ENCODE results near the gene FBXW7. TPM values are rescaled to one million over a fixed set of nuclear protein-coding genes. Genes with fewer than 3 reads are reported as not detected.

Gene FBXW7
- total and polyA plus RNA-seq, 2 of the 8 experiments (the other 6 are each of a cell fraction or from before 2014, with no cell fraction given) = 6.0 to 26.7 TPM

DNA sequence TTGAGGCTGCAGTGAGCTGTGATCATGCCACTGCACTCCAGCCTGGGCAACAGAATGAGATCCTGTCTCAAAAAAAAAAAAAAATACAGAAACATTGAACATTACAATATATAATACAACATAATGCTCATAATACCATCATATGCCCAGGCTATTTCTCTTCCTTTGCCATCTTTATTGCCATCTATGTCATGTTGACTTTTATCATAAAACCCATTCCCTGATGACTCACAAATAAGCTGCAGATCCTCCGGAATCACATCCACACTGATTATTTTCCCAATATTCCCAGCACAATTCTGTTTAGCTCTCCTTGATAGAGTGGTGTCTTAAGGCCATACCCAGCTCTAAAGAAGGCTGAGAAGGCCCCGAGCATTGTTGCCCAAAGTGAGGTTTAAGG, 9.2 kb upstream of the FBXW7 start:
- no peak for FAIRE-seq
- H3K23ac ChIP-seq (ENCODE audit: insufficient read length) = no peak overlapping the region
- H3K4me3 ChIP-seq (ENCODE audit: extremely low read depth in 1 of 4, insufficient read depth in 2 of 4, low read depth in 3 of 4, low read length in 4 of 4) = no peak overlapping the region
- no peak overlapping the region for H2BK5ac ChIP-seq (ENCODE audit: low read depth, low read length)
- H3K56ac ChIP-seq (replicated peaks; ENCODE audit: insufficient read length, low read depth, low read length) = no peak overlapping the region
- no peak overlapping the region for H4K5ac ChIP-seq (ENCODE audit: insufficient read length, low read depth, low read length)
- no peak for DNase-seq (ENCODE audit: low read depth in 1 of 2, low spot score in 2 of 2)
- no peaks in the 10 kb centered on the region for H3K9me3 ChIP-seq (ENCODE audit: insufficient read depth in 2 of 2, low read depth in 1 of 2, low read length in 1 of 2)
- H2BK12ac ChIP-seq (ENCODE audit: low read depth, low read length) = no peak overlapping the region
- no peak overlapping the region for H3K27ac ChIP-seq (ENCODE audit: low read depth, low read length)
- H2AK5ac ChIP-seq (ENCODE audit: low read depth, low read length) = no peak overlapping the region
- H4K20me1 ChIP-seq (replicated peaks in 1 of 2; ENCODE audit: control insufficient read depth in 1 of 2, insufficient read depth in 2 of 2, low read length in 2 of 2) = peaks cover 0 to 2% of the 10 kb centered on the region in 2 experiments
- POLR2A ChIA-PET (ENCODE audit: partially characterized antibody) = no interaction called here
- CTCF ChIA-PET (ENCODE audit: partially characterized antibody) = interaction anchor here (1.0 kb wide), 1 partner anchor 34 kb away, joined by 3 read pairs; no protein-coding TSS in a partner anchor
- H3K79me2 ChIP-seq (ENCODE audit: control insufficient read depth in 1 of 2, insufficient read depth in 2 of 2, low read length in 2 of 2) = no peaks in the 10 kb centered on the region
- H3K36me3 ChIP-seq (ENCODE audit: control insufficient read depth in 2 of 4, insufficient read depth in 4 of 4, low read length in 3 of 4) = no peaks in the 10 kb centered on the region
- H3K4me1 ChIP-seq (replicated peaks in 1 of 4; ENCODE audit: control insufficient read depth in 3 of 4, insufficient read depth in 4 of 4, low read length in 3 of 4) = peaks cover 0 to 7% (median 3%) of the 10 kb centered on the region in 4 experiments; a peak in 4 of 7 replicates
- no peaks in the 10 kb centered on the region for H3K23me2 ChIP-seq (ENCODE audit: low read depth, low read length)
- H3K4me2 ChIP-seq (ENCODE audit: insufficient read depth in 1 of 2, low read depth in 2 of 2, low read length in 2 of 2) = no peak overlapping the region
- no peak overlapping the region for H3K14ac ChIP-seq (ENCODE audit: insufficient read length)
- H2BK20ac ChIP-seq (ENCODE audit: low read length) = no peak overlapping the region
- no peak overlapping the region for H3K4ac ChIP-seq (replicated peaks; ENCODE audit: insufficient read length, low read depth, low read length)
- H3K18ac ChIP-seq (ENCODE audit: extremely low read depth, low read length) = no peak overlapping the region
- no peaks in the 10 kb centered on the region; the same call in none of the 2 replicates for H3K79me1 ChIP-seq (ENCODE audit: low read depth, low read length)
- 88% methylated on average over 2 of the region's 2 CpGs; no CpG with 5 or more reads in 1 of the 2 experiments for WGBS, 2 experiments (ENCODE audit: extremely low coverage in 1 of 2, insufficient coverage in 1 of 2, insufficient read length in 1 of 2, insufficient replicate concordance in 2 of 2, low coverage in 1 of 2, low lambda C conversion rate in 2 of 2, missing lambda C conversion rate in 1 of 2)
- H4K91ac ChIP-seq (replicated peaks; ENCODE audit: insufficient read length, low read length) = no peak overlapping the region
- H4K8ac ChIP-seq (ENCODE audit: extremely low read depth, insufficient read depth, low read length) = no peak overlapping the region
- H3K9ac ChIP-seq (replicated peaks in 1 of 4; ENCODE audit: extremely low read depth in 1 of 4, low read depth in 3 of 4, low read length in 3 of 4) = no peak overlapping the region
- no peak overlapping the region for H2BK15ac ChIP-seq (ENCODE audit: low read length)
- no peaks in the 10 kb centered on the region for H3K27me3 ChIP-seq (replicated peaks in 1 of 4; ENCODE audit: control insufficient read depth in 3 of 4, extremely low read depth in 1 of 4, insufficient read depth in 3 of 4, low read length in 3 of 4)
- no peak overlapping the region for H2AFZ ChIP-seq (ENCODE audit: low read length)
- no peak overlapping the region for H2BK120ac ChIP-seq (replicated peaks; ENCODE audit: low read depth, low read length)
- TF ChIP-seq CHD2 (IDR thresholded peaks at IDR 0.05; ENCODE audit: low read length) = no peak
- no peak for TF ChIP-seq TBP (IDR thresholded peaks at IDR 0.05; ENCODE audit: low read depth, low read length)
- TF ChIP-seq SP4 (IDR thresholded peaks at IDR 0.05; ENCODE audit: low read length) = no peak
- TF ChIP-seq SUZ12 (IDR thresholded peaks at IDR 0.05; ENCODE audit: low read length) = no peak
- no peak for TF ChIP-seq USF2 (IDR thresholded peaks at IDR 0.05; ENCODE audit: low read length)
- no peak for TF ChIP-seq SP2 (IDR thresholded peaks at IDR 0.05; ENCODE audit: low read length)
- no peak for TF ChIP-seq TCF12 (IDR thresholded peaks at IDR 0.05; ENCODE audit: low read depth, low read length)
- no peak for TF ChIP-seq CTBP2 (IDR thresholded peaks at IDR 0.05; ENCODE audit: borderline replicate concordance, insufficient read depth, insufficient read length, low read length)
- no peak for TF ChIP-seq ZNF274 (IDR thresholded peaks at IDR 0.05; ENCODE audit: borderline replicate concordance, extremely low read depth, low read length)
- TF ChIP-seq RAD21 (IDR thresholded peaks at IDR 0.05 in 1 of 2, conservative IDR thresholded peaks at IDR 0.05 in 1 of 2; ENCODE audit: low read depth in 2 of 2, low read length in 2 of 2) = no peak
- TF ChIP-seq HDAC6 (IDR thresholded peaks at IDR 0.05; ENCODE audit: low read depth, low read length) = no peak
- no peak for TF ChIP-seq RXRA (IDR thresholded peaks at IDR 0.05; ENCODE audit: insufficient read depth, low read depth, low read length)
- no peak for TF ChIP-seq CBX8 (IDR thresholded peaks at IDR 0.05; ENCODE audit: borderline replicate concordance, low read depth, low read length)
- no peak for TF ChIP-seq GABPA (IDR thresholded peaks at IDR 0.05; ENCODE audit: borderline replicate concordance, insufficient read depth, low read length)
